RWPE2 (cell line): ENCODE measurements around the gene PKLR.

Experiments
- ATAC-seq: fragments of 200-7000 bp; cut with Tn5 transposase; 3 replicates; pipeline ENCODE4 v1.9.1; 2021; ENCODE audit warnings: low read depth
- DNase-seq: peaks from one replicate; pipeline ENCODE4 v3.0.0-alpha.2; 2020; ENCODE audit warnings: low spot score
- H3K27ac ChIP-seq: fragments of 450-650 bp; 2 replicates; pipeline ENCODE4 v1.5.1; 2017; ENCODE audit warnings: mild to moderate bottlenecking; ENCODE audit not compliant: poor library complexity, severe bottlenecking
- H3K27me3 ChIP-seq: fragments of 250-450 bp; sonication (Bioruptor Pico); 2 replicates; pipeline ENCODE4 v1.5.1; 2021; ENCODE audit warnings: mild to moderate bottlenecking, moderate library complexity; ENCODE audit not compliant: insufficient read depth, poor library complexity, severe bottlenecking
- H3K36me3 ChIP-seq: fragments of 250-450 bp; sonication (Bioruptor Pico); 2 replicates; pipeline ENCODE4 v1.5.1; 2020; ENCODE audit warnings: low read depth, mild to moderate bottlenecking, moderate library complexity
- H3K4me1 ChIP-seq: fragments of 250-450 bp; sonication (Bioruptor Pico); 2 replicates; pipeline ENCODE4 v1.5.1; 2021; ENCODE audit warnings: mild to moderate bottlenecking, moderate library complexity; ENCODE audit not compliant: insufficient read depth, poor library complexity, severe bottlenecking
- H3K4me3 ChIP-seq: fragments of 250-450 bp; sonication (Bioruptor Pico); 2 replicates; pipeline ENCODE4 v1.5.1; 2021; ENCODE audit warnings: mild to moderate bottlenecking, moderate library complexity; ENCODE audit not compliant: severe bottlenecking
- H3K9me3 ChIP-seq: fragments of 250-450 bp; sonication (Bioruptor Pico); 2 replicates; pipeline ENCODE4 v1.5.1; 2021; ENCODE audit warnings: mild to moderate bottlenecking, moderate library complexity; ENCODE audit not compliant: severe bottlenecking
- CTCF ChIP-seq: fragments of 450-650 bp; IDR thresholded peaks from one replicate; pipeline ENCODE4 v1.5.1; 2017; ENCODE audit warnings: mild to moderate bottlenecking, moderate library complexity; ENCODE audit not compliant: poor library complexity, severe bottlenecking

Gene PKLR

GRCh38 chr1:155309423-155310021 lies 8.3 kb upstream of the PKLR start:
- no peak for TF ChIP-seq CTCF
- Histone ChIP-seq H3K27me3 (no peaks in the 10 kb centered on the region), H3K4me3 (peak overlapping the region; percentile 49), H3K36me3 (peaks cover 47% of the 10 kb centered on the region), H3K4me1 (peaks cover 12% of the 10 kb centered on the region), H3K27ac (peak overlapping the region; percentile 90), H3K9me3 (no peaks in the 10 kb centered on the region)
- ATAC-seq (no peak), DNase-seq (no peak)

- Histone ChIP-seq H3K27me3 (no peaks in the 10 kb centered on the region), H3K9me3 (no peaks in the 10 kb centered on the region), H3K4me3 (peak within 1 kb of the TSS; percentile 49), H3K36me3 (peaks cover 40% of the 10 kb centered on the region), H3K4me1 (peaks cover 12% of the 10 kb centered on the region), H3K27ac (peak within 1 kb of the TSS; percentile 90)
- TF ChIP-seq CTCF: no peak
- ATAC-seq (peak; percentile 97), DNase-seq (peak; percentile 98)
These were observed 7.5 kb upstream of the PKLR start, which contains the start of gene FDPS for GRCh38 chr1:155308493-155309422. FDPS (plus strand) TSS chr1:155308866; CDS start chr1:155309790, 924 bp downstream.

GRCh38 chr1:155307247-155307740 lies 6.1 kb upstream of the PKLR start:
- H3K27ac ChIP-seq: peak overlapping the region; percentile 90
- DNase-seq (no peak), ATAC-seq (no peak)
- H3K4me3 ChIP-seq: no peak overlapping the region
- H3K4me1 ChIP-seq: peaks cover 12% of the 10 kb centered on the region
- H3K36me3 ChIP-seq: peaks cover 25% of the 10 kb centered on the region
- TF ChIP-seq CTCF: peak; percentile 36
- no peaks in the 10 kb centered on the region for H3K27me3 ChIP-seq
- H3K9me3 ChIP-seq: no peaks in the 10 kb centered on the region

GRCh38 chr1:155305881-155306391 lies 4.7 kb upstream of the PKLR start:
- DNase-seq (no peak), ATAC-seq (no peak)
- Histone ChIP-seq H3K27ac (peak overlapping the region; percentile 90), H3K4me1 (peaks cover 6% of the 10 kb centered on the region), H3K9me3 (no peaks in the 10 kb centered on the region), H3K27me3 (no peaks in the 10 kb centered on the region), H3K36me3 (peaks cover 12% of the 10 kb centered on the region), H3K4me3 (no peak overlapping the region)
- no peak for TF ChIP-seq CTCF
